SK-N-SH (cell line): ENCODE results near the gene SHB. TPM values are rescaled to one million over a fixed set of nuclear protein-coding genes. Genes with fewer than 3 reads are reported as not detected.
A peak's percentile ranks its signal among the peaks of the same experiment; 100 is the strongest.

Experiments used
- CTCF ChIA-PET: fragments of 300-600, 350-600 bp; formaldehyde crosslinking; extraction: SDS; loops from one replicate; lab custom pipeline; 2021; lab: Yijun Ruan, JAX
- POLR2A ChIA-PET: fragments of 350-600 bp; sonication (Branson Sonifier 250); formaldehyde crosslinking; extraction: SDS; loops from one replicate; lab custom pipeline; 2020; ENCODE audit warnings: antibody characterized with exemption, inconsistent platforms; lab: Yijun Ruan, JAX
- DNase-seq: peaks from one replicate; pipeline ENCODE4 v3.0.0; 2012
- H2AFZ ChIP-seq: fragments of 200-600 bp; sonication (generic); 2 replicates; pipeline ENCODE4 v1.8.1; 2016; ENCODE audit warnings: antibody characterized with exemption, mild to moderate bottlenecking, low read depth
- H3F3A ChIP-seq: fragments of 200-600 bp; sonication (generic); replicated peaks from 2 replicates; pipeline ENCODE3; 2016; ENCODE audit warnings: antibody characterized with exemption, mild to moderate bottlenecking; ENCODE audit not compliant: insufficient read depth
- H3K27ac ChIP-seq, 2 experiments: fragments of 200-500 bp in 1 of 2; fragments of 200-600 bp in 1 of 2; sonication (Bioruptor generic) in 1 of 2; sonication (generic), shearing (Covaris generic) in 1 of 2; 2 replicates each; pipeline versions ENCODE4 v1.5.1 to v1.6.1; 2014 to 2016; ENCODE audit warnings: low read depth in 2 of 2, inconsistent platforms in 1 of 2, low read length in 1 of 2, mild to moderate bottlenecking in 1 of 2, mixed read lengths in 1 of 2
- H3K27me3 ChIP-seq: fragments of 200-600 bp; sonication (generic), shearing (Covaris generic); 2 replicates; pipeline ENCODE4 v1.6.1; 2016; ENCODE audit warnings: mixed run types; ENCODE audit not compliant: insufficient read depth
- H3K36me3 ChIP-seq, 2 experiments: fragments of 200-500 bp in 1 of 2; fragments of 200-600 bp in 1 of 2; sonication (Bioruptor generic) in 1 of 2; sonication (generic) in 1 of 2; replicated peaks in 1 of 2; 2 replicates each; pipeline versions ENCODE3 to v1.5.1; 2014 to 2016; ENCODE audit warnings: low read length in 1 of 2, mild to moderate bottlenecking in 1 of 2; ENCODE audit not compliant: insufficient read depth in 2 of 2, control insufficient read depth in 1 of 2
- H3K4me1 ChIP-seq, 2 experiments: fragments of 200-500 bp in 1 of 2; fragments of 200-600 bp in 1 of 2; sonication (Bioruptor generic) in 1 of 2; sonication (generic), shearing (Covaris generic) in 1 of 2; 2 replicates each; pipeline versions ENCODE4 v1.5.1 to v1.6.1; 2014 to 2016; ENCODE audit warnings: low read depth in 1 of 2, low read length in 1 of 2, mixed run types in 1 of 2; ENCODE audit not compliant: insufficient read depth in 2 of 2, control insufficient read depth in 1 of 2
- H3K4me2 ChIP-seq: fragments of 200-600 bp; sonication (generic), shearing (Covaris generic); 2 replicates; pipeline ENCODE4 v1.6.1; 2017; ENCODE audit warnings: mixed run types
- H3K4me3 ChIP-seq, 2 experiments: fragments of 200-500 bp in 1 of 2; fragments of 200-600 bp in 1 of 2; sonication (Bioruptor generic) in 1 of 2; sonication (generic), shearing (Covaris generic) in 1 of 2; 2 replicates each; pipeline versions ENCODE4 v1.5.1 to v1.8.1; 2014 to 2016; ENCODE audit warnings: low read depth in 2 of 2, inconsistent platforms in 1 of 2, low read length in 1 of 2, mild to moderate bottlenecking in 1 of 2, mixed read lengths in 1 of 2, moderate library complexity in 1 of 2
- H3K79me2 ChIP-seq: fragments of 200-600 bp; sonication (generic); 2 replicates; pipeline ENCODE4 v1.8.1; 2017; ENCODE audit warnings: mild to moderate bottlenecking; ENCODE audit not compliant: insufficient read depth
- H3K9ac ChIP-seq: fragments of 200-600 bp; sonication (generic); 2 replicates; pipeline ENCODE4 v1.6.1; 2017; ENCODE audit warnings: mixed run types
- H3K9me2 ChIP-seq: fragments of 200-600 bp; sonication (generic); 2 replicates; pipeline ENCODE4 v1.6.1; 2017; ENCODE audit warnings: mixed run types
- H3K9me3 ChIP-seq: fragments of 200-600 bp; sonication (generic); 2 replicates; pipeline ENCODE4 v1.6.1; 2017; ENCODE audit warnings: mixed run types, mild to moderate bottlenecking, moderate library complexity
- H4K20me1 ChIP-seq: fragments of 200-600 bp; sonication (generic); 2 replicates; pipeline ENCODE4 v1.6.1; 2017; ENCODE audit warnings: mild to moderate bottlenecking, mixed run types; ENCODE audit not compliant: insufficient read depth
- ELF1 ChIP-seq: IDR thresholded peaks from 2 replicates; pipeline ENCODE4 v1.4.0; 2012
- EZH2phosphoT487 ChIP-seq: fragments of 200-600 bp; sonication (generic); IDR thresholded peaks from 2 replicates; pipeline ENCODE4 v1.6.1; 2017; ENCODE audit warnings: low read depth, mixed run types, mild to moderate bottlenecking, antibody characterized with exemption, moderate library complexity, borderline replicate concordance
- FOSL2 ChIP-seq: IDR thresholded peaks from 2 replicates; pipeline ENCODE4 v1.4.0; 2012; ENCODE audit warnings: low read depth, mild to moderate bottlenecking, moderate library complexity, borderline replicate concordance
- FOXM1 ChIP-seq: IDR thresholded peaks from 2 replicates; pipeline ENCODE4 v1.4.0; 2012; ENCODE audit warnings: low read depth, mild to moderate bottlenecking
- GABPA ChIP-seq: IDR thresholded peaks from 2 replicates; pipeline ENCODE4 v1.4.0; 2012; ENCODE audit warnings: low read depth, mild to moderate bottlenecking
- GATA2 ChIP-seq: sonication (generic); formaldehyde crosslinking; IDR thresholded peaks from 2 replicates; pipeline ENCODE4 v1.5.0; 2020; ENCODE audit warnings: mild to moderate bottlenecking, missing genetic modification reagents
- MAX ChIP-seq: IDR thresholded peaks from 2 replicates; pipeline ENCODE4 v1.4.0; 2012; ENCODE audit warnings: low read depth
- MEF2A ChIP-seq: IDR thresholded peaks from 2 replicates; pipeline ENCODE4 v1.4.0; 2012; ENCODE audit warnings: low read depth, borderline replicate concordance
- MXI1 ChIP-seq: IDR thresholded peaks from 2 replicates; pipeline ENCODE4 v1.6.1; 2012; ENCODE audit warnings: mild to moderate bottlenecking, low read depth, low read length, improper control_type of control experiment
- NRF1 ChIP-seq: IDR thresholded peaks from 2 replicates; pipeline ENCODE4 v1.6.1; 2012; ENCODE audit warnings: low read depth, mild to moderate bottlenecking, low read length
- RCOR1 ChIP-seq: fragments of 150-350 bp; IDR thresholded peaks from 2 replicates; pipeline ENCODE4 v1.6.1; 2017; ENCODE audit warnings: antibody characterized with exemption, low read length
- REST ChIP-seq: IDR thresholded peaks from 2 replicates; pipeline ENCODE4 v1.6.1; 2012; ENCODE audit warnings: mild to moderate bottlenecking, low read depth, low read length, moderate library complexity
- RXRA ChIP-seq: IDR thresholded peaks from 2 replicates; pipeline ENCODE4 v1.4.0; 2012; ENCODE audit warnings: low read depth, mild to moderate bottlenecking, borderline replicate concordance
- TAF1 ChIP-seq: IDR thresholded peaks from 2 replicates; pipeline ENCODE4 v1.6.1; 2012; ENCODE audit warnings: low read depth, mild to moderate bottlenecking, low read length, moderate library complexity, borderline replicate concordance
- TCF12 ChIP-seq: IDR thresholded peaks from 2 replicates; pipeline ENCODE4 v1.4.0; 2012
- TEAD4 ChIP-seq: IDR thresholded peaks from 2 replicates; pipeline ENCODE4 v1.4.0; 2012; ENCODE audit warnings: mild to moderate bottlenecking, borderline replicate concordance; ENCODE audit not compliant: insufficient read depth
- ZBTB33 ChIP-seq: IDR thresholded peaks from 2 replicates; pipeline ENCODE4 v1.4.0; 2012; ENCODE audit warnings: low read depth, borderline replicate concordance
- WGBS: methylation state at CpG from one replicate; pipeline ENCODE4 v1.1.6; 2017; ENCODE audit warnings: low lambda C conversion rate; 5-methylcytosine and 5-hydroxymethylcytosine counted together
- polyA plus RNA-seq, 3 experiments: library from polyadenylated mRNA; depleted of rRNA; stranded (reverse); fragments of >200 nt; gene quantifications; 2 replicates each; pipeline ENCODE4 v1.2.3, GENCODE V29; 2012
- TF ChIP-seq, protein P1 (sequence below): fragments of 200-600 bp; sonication (generic); IDR thresholded peaks from 2 replicates; pipeline ENCODE4 v1.6.1; 2017; ENCODE audit warnings: antibody characterized with exemption, mild to moderate bottlenecking, moderate library complexity

Gene SHB
- polyA plus RNA-seq, 1 of the 3 experiments (the other 2 are of a cell fraction) = 26.0 TPM

GRCh38 chr9:38041564-38042243 lies 27.3 kb downstream of the SHB start:
- CTCF ChIA-PET = interaction anchor here (0.8 to 1.6 kb wide), 7 partner anchors 8 to 128 kb away, joined by 3 to 4 read pairs (median 3); no protein-coding TSS in a partner anchor
- DNase-seq = no peak
- H3K4me2 ChIP-seq = 0 out of 2 replicates have a peak overlapping the region, but pooled peaks have one; percentile 7
- peaks cover 59 to 75% of the 10 kb centered on the region in 2 experiments for H3K4me1 ChIP-seq
- no peak overlapping the region for H3K4me3 ChIP-seq
- H3K9me3 ChIP-seq = no peaks in the 10 kb centered on the region
- no peak overlapping the region for H3K9ac ChIP-seq
- peak overlapping the region; percentile 64 to 97 for H3K27ac ChIP-seq
- H3K27me3 ChIP-seq = no peaks in the 10 kb centered on the region
- H2AFZ ChIP-seq = no peak overlapping the region
- POLR2A ChIA-PET = no interaction called here
- WGBS = 78% methylated on average over 18 of the region's 21 CpGs
- TF ChIP-seq GABPA (no peak), ZBTB33 (no peak), RXRA (no peak), TCF12 (no peak), TEAD4 (no peak), EZH2phosphoT487 (no peak), FOSL2 (no peak), RCOR1 (no peak), REST (no peak), TAF1 (no peak), NRF1 (no peak), FOXM1 (no peak), MXI1 (no peak), MEF2A (no peak), ELF1 (no peak), MAX (no peak), GATA2 (CRISPR knock-in tag) (no peak)
- TF ChIP-seq, protein P1, sequence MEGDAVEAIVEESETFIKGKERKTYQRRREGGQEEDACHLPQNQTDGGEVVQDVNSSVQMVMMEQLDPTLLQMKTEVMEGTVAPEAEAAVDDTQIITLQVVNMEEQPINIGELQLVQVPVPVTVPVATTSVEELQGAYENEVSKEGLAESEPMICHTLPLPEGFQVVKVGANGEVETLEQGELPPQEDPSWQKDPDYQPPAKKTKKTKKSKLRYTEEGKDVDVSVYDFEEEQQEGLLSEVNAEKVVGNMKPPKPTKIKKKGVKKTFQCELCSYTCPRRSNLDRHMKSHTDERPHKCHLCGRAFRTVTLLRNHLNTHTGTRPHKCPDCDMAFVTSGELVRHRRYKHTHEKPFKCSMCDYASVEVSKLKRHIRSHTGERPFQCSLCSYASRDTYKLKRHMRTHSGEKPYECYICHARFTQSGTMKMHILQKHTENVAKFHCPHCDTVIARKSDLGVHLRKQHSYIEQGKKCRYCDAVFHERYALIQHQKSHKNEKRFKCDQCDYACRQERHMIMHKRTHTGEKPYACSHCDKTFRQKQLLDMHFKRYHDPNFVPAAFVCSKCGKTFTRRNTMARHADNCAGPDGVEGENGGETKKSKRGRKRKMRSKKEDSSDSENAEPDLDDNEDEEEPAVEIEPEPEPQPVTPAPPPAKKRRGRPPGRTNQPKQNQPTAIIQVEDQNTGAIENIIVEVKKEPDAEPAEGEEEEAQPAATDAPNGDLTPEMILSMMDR = no peak
- peaks cover 28% of the 10 kb centered on the region for H3F3A ChIP-seq
- H3K79me2 ChIP-seq = peaks cover 99% of the 10 kb centered on the region
- no peaks in the 10 kb centered on the region for H3K9me2 ChIP-seq
- H4K20me1 ChIP-seq = 0 out of 2 replicates have a peak, but pooled peaks cover 11% of the 10 kb centered on the region
- no peaks in the 10 kb centered on the region for H3K36me3 ChIP-seq
